AG09309 (cell line): ENCODE data around the gene SHB.

ENCODE experiments used
- DNase-seq: peaks from one replicate; pipeline ENCODE4 v3.0.0-alpha.2; 2010; ENCODE audit warnings: low read depth
- H3K4me3 ChIP-seq: 2 replicates; pipeline ENCODE4 v1.5.1; 2011; ENCODE audit warnings: mild to moderate bottlenecking, low read depth, low read length, moderate library complexity; ENCODE audit not compliant: control insufficient read depth
- CTCF ChIP-seq: IDR thresholded peaks from 2 replicates; pipeline ENCODE4 v1.5.1; 2011; ENCODE audit warnings: mild to moderate bottlenecking, low read depth, low read length, inconsistent platforms; ENCODE audit not compliant: insufficient read depth, control insufficient read depth; ENCODE audit errors: missing control alignments

Gene SHB

GRCh38 chr9:37919246-37919955, 149.6 kb downstream of the SHB start:
- H3K4me3 ChIP-seq = no peak overlapping the region
- DNase-seq = no peak
- no peak for TF ChIP-seq CTCF

DNA sequence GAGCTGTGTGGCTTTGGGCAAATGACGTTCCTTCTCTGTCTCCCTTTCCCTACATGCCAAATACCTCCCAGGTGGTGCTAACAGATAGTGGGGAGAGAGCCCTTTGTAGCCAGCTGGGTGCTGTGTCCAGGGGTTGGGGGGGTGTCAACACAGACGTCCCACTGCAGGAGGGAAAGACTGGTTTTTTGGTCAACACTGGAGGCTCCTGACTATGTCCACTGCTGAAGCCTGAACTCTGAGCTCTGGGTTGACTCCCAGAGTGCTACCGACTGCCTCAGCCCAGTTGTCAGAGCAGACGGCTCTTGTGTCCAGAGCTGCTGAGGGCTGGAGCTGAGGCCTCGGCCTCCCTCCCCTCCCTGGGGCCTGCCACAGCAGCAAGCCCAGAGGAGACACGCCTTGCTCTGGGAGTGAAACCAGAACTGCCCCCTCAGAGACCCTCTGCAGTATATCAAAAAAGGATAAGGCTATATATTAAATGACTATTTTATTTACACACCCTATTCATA, 150.3 kb downstream of the SHB start:
- DNase-seq = no peak
- TF ChIP-seq CTCF = no peak
- H3K4me3 ChIP-seq = no peak overlapping the region

- no peak for TF ChIP-seq CTCF
- DNase-seq = no peak
- H3K4me3 ChIP-seq = no peak overlapping the region
Measured at GRCh38 chr9:37917801-37918664, 151.0 kb downstream of the SHB start.

GRCh38 chr9:37917313-37917731, 151.7 kb downstream of the SHB start:
- DNase-seq = no peak
- H3K4me3 ChIP-seq = no peak overlapping the region
- TF ChIP-seq CTCF = no peak

GRCh38 chr9:37916471-37917312, 152.3 kb downstream of the SHB start:
- no peak for DNase-seq
- H3K4me3 ChIP-seq = no peak overlapping the region
- no peak for TF ChIP-seq CTCF

- TF ChIP-seq CTCF = no peak
- H3K4me3 ChIP-seq = no peak overlapping the region
- DNase-seq = no peak
Measured at GRCh38 chr9:37915911-37916470, 153.0 kb downstream of the SHB start.
